Activated naive CD8-positive, alpha-beta T cell treated with anti-CD3 and anti-CD28 coated beads, Interleukin-2, amount 50 U/mL, for 16 hours (primary cell): ENCODE measurements around the gene IVD.
"Not testable (repeated sequence)": the region's sequence is repeated elsewhere in the genome, so short reads cannot be mapped to it uniquely, and the experiment has no call there.

Experiments
- DNase-seq: peaks from one replicate; pipeline ENCODE4 v3.0.0-alpha.2; 2020; ENCODE audit warnings: low read depth, low spot score

The IVD gene

GRCh38 chr15:40439461-40439959 lies 33.9 kb downstream of the IVD start:
- DNase-seq: no peak

GRCh38 chr15:40439960-40440742 lies 34.6 kb downstream of the IVD start:
- no peak for DNase-seq

- peak; percentile 90 for DNase-seq
These were observed 35.4 kb downstream of the IVD start, which contains the start of gene BAHD1 for GRCh38 chr15:40440743-40441564. BAHD1 (plus strand) TSS chr15:40440953; CDS start chr15:40458465, 17,512 bp downstream.

GRCh38 chr15:40441565-40442531 lies 36.3 kb downstream of the IVD start:
- no peak for DNase-seq

- no peak for DNase-seq
These were observed 37.7 kb downstream of the IVD start for GRCh38 chr15:40443255-40443654.

- DNase-seq: no peak
These were observed 38.3 kb downstream of the IVD start for GRCh38 chr15:40443846-40444245.

GRCh38 chr15:40444736-40445135 lies 39.1 kb downstream of the IVD start:
- no peak for DNase-seq

- no peak for DNase-seq
These were observed 39.9 kb downstream of the IVD start for GRCh38 chr15:40445421-40445922.

- no peak for DNase-seq
These were observed 40.5 kb downstream of the IVD start for GRCh38 chr15:40446144-40446543.

GRCh38 chr15:40448354-40448753 lies 42.8 kb downstream of the IVD start:
- DNase-seq: no peak

GRCh38 chr15:40449275-40449674 lies 43.7 kb downstream of the IVD start:
- DNase-seq: no peak

- no peak for DNase-seq
These were observed 44.5 kb downstream of the IVD start for GRCh38 chr15:40450047-40450446.

- DNase-seq: no peak
These were observed 46.0 kb downstream of the IVD start for GRCh38 chr15:40451527-40452158.

- no peak for DNase-seq
These were observed 46.9 kb downstream of the IVD start for GRCh38 chr15:40452296-40453090.

GRCh38 chr15:40453941-40454340 lies 48.3 kb downstream of the IVD start:
- not testable (repeated sequence) for DNase-seq

GRCh38 chr15:40454904-40455391 lies 49.4 kb downstream of the IVD start:
- DNase-seq: no peak

- no peak for DNase-seq
These were observed 50.7 kb downstream of the IVD start for GRCh38 chr15:40456299-40456712.

- DNase-seq: no peak
These were observed 51.1 kb downstream of the IVD start for GRCh38 chr15:40456738-40457137.

- DNase-seq: no peak
These were observed 53.1 kb downstream of the IVD start for GRCh38 chr15:40458495-40459371.
